Stimulated activated naive CD8-positive, alpha-beta T cell treated with anti-CD3 and anti-CD28 coated beads, Interleukin-15, Interleukin-2, amounts not matched to agents 100 ng/mL and 50 ng/mL, for 24 hours (primary cell): Measurements from ENCODE around the gene ALG9.

Source experiments
- H3K27ac Mint-ChIP-seq: one replicate; pipeline ENCODE4 v1.8.0; 2021; ENCODE audit warnings: mild to moderate bottlenecking, mixed read lengths
- H3K27me3 Mint-ChIP-seq: one replicate; pipeline ENCODE4 v1.8.0; 2021; ENCODE audit warnings: mixed read lengths
- H3K36me3 Mint-ChIP-seq: one replicate; pipeline ENCODE4 v1.8.0; 2021; ENCODE audit warnings: low read depth, mixed read lengths
- H3K4me1 Mint-ChIP-seq: one replicate; pipeline ENCODE4 v1.8.0; 2021; ENCODE audit warnings: low read depth, mixed read lengths
- H3K4me3 Mint-ChIP-seq: one replicate; pipeline ENCODE4 v1.8.0; 2021; ENCODE audit warnings: mild to moderate bottlenecking, mixed read lengths
- H3K9me3 Mint-ChIP-seq: one replicate; pipeline ENCODE4 v1.8.0; 2021; ENCODE audit warnings: mixed read lengths

The ALG9 gene

GRCh38 chr11:111762981-111763643, 108.3 kb downstream of the ALG9 start:
- H3K27me3 Mint-ChIP-seq: no peaks in the 10 kb centered on the region
- H3K9me3 Mint-ChIP-seq: no peaks in the 10 kb centered on the region
- H3K36me3 Mint-ChIP-seq: peaks cover 62% of the 10 kb centered on the region
- no peak overlapping the region for H3K4me3 Mint-ChIP-seq
- H3K4me1 Mint-ChIP-seq: peaks cover 31% of the 10 kb centered on the region
- H3K27ac Mint-ChIP-seq: no peak overlapping the region

- no peaks in the 10 kb centered on the region for H3K27me3 Mint-ChIP-seq
- H3K4me3 Mint-ChIP-seq: no peak overlapping the region
- no peaks in the 10 kb centered on the region for H3K9me3 Mint-ChIP-seq
- peaks cover 67% of the 10 kb centered on the region for H3K36me3 Mint-ChIP-seq
- H3K4me1 Mint-ChIP-seq: peaks cover 31% of the 10 kb centered on the region
- no peak overlapping the region for H3K27ac Mint-ChIP-seq
Observed at GRCh38 chr11:111762526-111762925, 108.9 kb downstream of the ALG9 start.

GRCh38 chr11:111761036-111761435, 110.3 kb downstream of the ALG9 start:
- no peak overlapping the region for H3K27ac Mint-ChIP-seq
- no peak overlapping the region for H3K4me3 Mint-ChIP-seq
- no peaks in the 10 kb centered on the region for H3K9me3 Mint-ChIP-seq
- H3K36me3 Mint-ChIP-seq: peaks cover 80% of the 10 kb centered on the region
- H3K27me3 Mint-ChIP-seq: no peaks in the 10 kb centered on the region
- H3K4me1 Mint-ChIP-seq: peaks cover 24% of the 10 kb centered on the region

- no peaks in the 10 kb centered on the region for H3K9me3 Mint-ChIP-seq
- peaks cover 82% of the 10 kb centered on the region for H3K36me3 Mint-ChIP-seq
- H3K4me3 Mint-ChIP-seq: no peak overlapping the region
- H3K27me3 Mint-ChIP-seq: no peaks in the 10 kb centered on the region
- H3K27ac Mint-ChIP-seq: no peak overlapping the region
- peaks cover 18% of the 10 kb centered on the region for H3K4me1 Mint-ChIP-seq
Observed at GRCh38 chr11:111759778-111760407, 111.5 kb downstream of the ALG9 start.

GRCh38 chr11:111759376-111759775, 112.0 kb downstream of the ALG9 start:
- Mint-ChIP-seq H3K4me1 (peaks cover 13% of the 10 kb centered on the region), H3K27me3 (no peaks in the 10 kb centered on the region), H3K4me3 (no peak overlapping the region), H3K9me3 (no peaks in the 10 kb centered on the region), H3K36me3 (peaks cover 81% of the 10 kb centered on the region), H3K27ac (no peak overlapping the region)

- no peaks in the 10 kb centered on the region for H3K4me1 Mint-ChIP-seq
- no peak overlapping the region for H3K4me3 Mint-ChIP-seq
- no peaks in the 10 kb centered on the region for H3K27me3 Mint-ChIP-seq
- H3K9me3 Mint-ChIP-seq: no peaks in the 10 kb centered on the region
- peaks cover 67% of the 10 kb centered on the region for H3K36me3 Mint-ChIP-seq
- no peak overlapping the region for H3K27ac Mint-ChIP-seq
Observed at GRCh38 chr11:111756097-111756496, 115.3 kb downstream of the ALG9 start.

GRCh38 chr11:111749646-111750045, 121.7 kb downstream of the ALG9 start:
- Mint-ChIP-seq H3K27ac (no peak overlapping the region), H3K4me3 (no peak overlapping the region), H3K9me3 (no peaks in the 10 kb centered on the region), H3K4me1 (no peaks in the 10 kb centered on the region), H3K27me3 (no peaks in the 10 kb centered on the region), H3K36me3 (peaks cover 69% of the 10 kb centered on the region)

GRCh38 chr11:111748035-111748804, 123.2 kb downstream of the ALG9 start:
- no peak overlapping the region for H3K27ac Mint-ChIP-seq
- H3K4me1 Mint-ChIP-seq: no peaks in the 10 kb centered on the region
- H3K9me3 Mint-ChIP-seq: no peaks in the 10 kb centered on the region
- H3K27me3 Mint-ChIP-seq: no peaks in the 10 kb centered on the region
- peaks cover 75% of the 10 kb centered on the region for H3K36me3 Mint-ChIP-seq
- H3K4me3 Mint-ChIP-seq: no peak overlapping the region

GRCh38 chr11:111745719-111746504, 125.5 kb downstream of the ALG9 start:
- no peaks in the 10 kb centered on the region for H3K27me3 Mint-ChIP-seq
- H3K36me3 Mint-ChIP-seq: peaks cover 81% of the 10 kb centered on the region
- no peak overlapping the region for H3K27ac Mint-ChIP-seq
- no peaks in the 10 kb centered on the region for H3K9me3 Mint-ChIP-seq
- no peak overlapping the region for H3K4me3 Mint-ChIP-seq
- no peaks in the 10 kb centered on the region for H3K4me1 Mint-ChIP-seq

- Mint-ChIP-seq H3K27me3 (no peaks in the 10 kb centered on the region), H3K9me3 (no peaks in the 10 kb centered on the region), H3K4me1 (no peaks in the 10 kb centered on the region), H3K4me3 (no peak overlapping the region), H3K27ac (no peak overlapping the region), H3K36me3 (peaks cover 85% of the 10 kb centered on the region)
Observed at GRCh38 chr11:111743700-111744099, 127.7 kb downstream of the ALG9 start.

GRCh38 chr11:111741751-111742150, 129.6 kb downstream of the ALG9 start:
- no peaks in the 10 kb centered on the region for H3K9me3 Mint-ChIP-seq
- no peak overlapping the region for H3K4me3 Mint-ChIP-seq
- no peaks in the 10 kb centered on the region for H3K27me3 Mint-ChIP-seq
- no peak overlapping the region for H3K27ac Mint-ChIP-seq
- no peaks in the 10 kb centered on the region for H3K4me1 Mint-ChIP-seq
- peaks cover 68% of the 10 kb centered on the region for H3K36me3 Mint-ChIP-seq

- peaks cover 49% of the 10 kb centered on the region for H3K36me3 Mint-ChIP-seq
- no peak overlapping the region for H3K27ac Mint-ChIP-seq
- H3K9me3 Mint-ChIP-seq: no peaks in the 10 kb centered on the region
- H3K4me3 Mint-ChIP-seq: no peak overlapping the region
- H3K4me1 Mint-ChIP-seq: no peaks in the 10 kb centered on the region
- H3K27me3 Mint-ChIP-seq: no peaks in the 10 kb centered on the region
Observed at GRCh38 chr11:111739299-111739698, 132.1 kb downstream of the ALG9 start.

- no peaks in the 10 kb centered on the region for H3K9me3 Mint-ChIP-seq
- no peak overlapping the region for H3K4me3 Mint-ChIP-seq
- H3K27me3 Mint-ChIP-seq: no peaks in the 10 kb centered on the region
- no peaks in the 10 kb centered on the region for H3K4me1 Mint-ChIP-seq
- peaks cover 35% of the 10 kb centered on the region for H3K36me3 Mint-ChIP-seq
- no peak overlapping the region for H3K27ac Mint-ChIP-seq
Observed at GRCh38 chr11:111737444-111738210, 133.8 kb downstream of the ALG9 start.
